NCI-H187 treated with DMSO at 0.1 percent for 48 hours (cell line): Measurements from ENCODE around the gene TRIM47.
"Not testable (repeated sequence)": the region's sequence is repeated elsewhere in the genome, so short reads cannot be mapped to it uniquely, and the experiment has no call there.

Experiments
- DNase-seq: peaks from one replicate; lab custom pipeline; 2025; lab: John Stamatoyannopoulos, UW

The TRIM47 gene

DNA sequence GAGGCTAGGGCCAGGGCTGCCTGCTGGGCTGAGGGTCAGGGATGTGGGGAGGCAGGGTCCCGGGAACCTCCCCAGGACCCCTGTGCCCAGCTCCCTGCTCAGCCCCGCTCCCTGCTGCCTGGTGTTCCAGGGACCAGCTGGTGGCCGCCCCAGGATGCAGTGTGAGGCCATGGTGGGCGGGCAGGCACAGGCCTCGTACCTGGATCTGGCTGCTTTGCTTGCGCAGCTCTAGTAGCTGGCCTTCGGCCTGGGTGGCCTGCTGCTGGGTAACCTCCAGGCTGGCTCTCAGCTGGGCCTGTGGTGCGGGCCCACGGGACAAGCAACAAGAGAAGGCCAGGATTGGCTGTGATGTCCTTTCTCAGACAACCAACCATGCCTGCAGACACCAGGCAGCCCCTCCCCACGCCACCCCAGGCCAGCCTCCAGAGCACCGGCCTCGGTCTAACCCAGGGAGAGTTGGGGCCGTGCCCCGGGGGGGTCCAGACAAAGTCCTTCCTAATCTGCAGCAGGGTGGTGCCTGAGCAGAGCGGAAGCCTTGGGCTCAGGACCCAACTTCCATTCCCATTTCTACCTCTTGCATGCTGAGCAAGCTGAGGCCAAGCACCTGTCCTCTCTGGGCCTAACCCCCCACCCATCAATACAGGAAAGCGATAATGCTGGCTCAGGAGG, 14.3 kb upstream of the TRIM47 start:
- DNase-seq = no peak

DNA sequence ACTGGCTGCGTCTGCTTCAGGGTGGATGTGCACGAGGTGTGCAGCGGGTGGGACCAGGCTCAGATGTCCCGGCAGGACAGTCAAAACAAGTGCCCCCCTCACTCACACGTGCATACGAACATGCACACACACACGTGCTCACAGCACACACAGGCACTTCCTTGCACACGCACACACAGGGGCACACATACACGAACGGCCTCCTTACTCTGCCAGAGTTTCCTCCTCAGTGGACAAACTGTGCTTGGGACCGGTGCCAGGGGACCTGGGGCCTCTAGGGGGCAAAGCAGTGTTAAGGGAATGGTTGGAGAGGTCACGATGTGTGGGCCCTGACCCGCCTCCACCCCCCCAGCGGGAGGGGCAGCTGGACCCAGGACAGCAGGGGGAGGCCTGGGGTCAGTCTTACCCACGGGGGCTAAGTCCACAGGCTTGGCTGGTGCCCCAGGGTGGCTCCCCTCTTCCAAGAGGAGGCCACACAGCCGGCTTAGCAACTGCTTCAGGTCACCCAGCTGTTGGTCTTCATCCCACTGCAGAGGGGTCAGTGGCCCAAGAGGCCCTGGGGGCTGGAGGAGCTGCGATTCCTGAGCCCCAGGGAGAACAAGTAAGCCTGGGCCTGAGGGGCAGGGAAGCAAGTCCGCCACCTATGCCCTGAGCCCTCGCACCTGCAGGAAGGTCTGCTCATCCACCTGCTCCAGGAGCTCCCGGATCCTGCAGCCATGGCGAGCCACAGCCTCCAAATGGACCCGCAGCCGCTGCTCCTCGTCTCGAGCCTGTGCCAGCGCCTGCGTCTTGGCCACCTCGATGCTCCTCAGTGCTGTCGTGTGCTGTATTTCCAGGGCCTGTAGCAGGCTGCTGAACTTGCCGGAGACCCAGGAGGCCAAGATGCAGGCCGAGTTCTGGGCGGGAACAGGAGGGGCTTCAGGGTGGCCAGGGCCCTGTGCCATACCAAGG, 13.5 kb upstream of the TRIM47 start:
- no peak for DNase-seq

DNA sequence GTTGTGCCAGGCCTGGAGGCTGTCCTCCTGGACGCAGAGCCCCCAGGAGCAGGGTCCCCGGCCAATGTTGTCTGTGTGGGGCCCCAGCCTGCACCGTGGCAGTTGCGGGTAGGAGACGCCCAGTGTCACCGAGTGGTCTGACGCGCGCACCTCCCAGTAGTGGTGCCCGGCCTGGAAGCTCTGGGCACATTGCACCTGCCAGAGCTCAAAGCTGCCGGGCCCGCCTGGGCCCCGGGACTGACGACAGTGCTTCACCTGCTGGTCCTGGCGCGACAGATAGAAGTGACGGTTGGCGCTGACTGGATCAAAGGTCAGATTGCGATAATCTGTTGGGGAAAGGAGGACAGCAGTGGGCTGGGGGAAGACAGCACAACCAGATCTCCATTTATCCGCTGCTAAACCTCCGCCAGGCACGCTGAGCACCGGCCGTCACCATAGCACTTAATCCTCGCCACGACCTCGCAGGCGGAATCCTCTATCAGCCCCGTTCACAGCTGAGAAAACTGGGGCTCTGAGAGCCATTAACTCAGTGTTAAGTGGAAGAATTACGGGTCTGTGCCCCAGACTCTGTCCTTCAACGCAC, 12.7 kb upstream of the TRIM47 start:
- no peak for DNase-seq

DNA sequence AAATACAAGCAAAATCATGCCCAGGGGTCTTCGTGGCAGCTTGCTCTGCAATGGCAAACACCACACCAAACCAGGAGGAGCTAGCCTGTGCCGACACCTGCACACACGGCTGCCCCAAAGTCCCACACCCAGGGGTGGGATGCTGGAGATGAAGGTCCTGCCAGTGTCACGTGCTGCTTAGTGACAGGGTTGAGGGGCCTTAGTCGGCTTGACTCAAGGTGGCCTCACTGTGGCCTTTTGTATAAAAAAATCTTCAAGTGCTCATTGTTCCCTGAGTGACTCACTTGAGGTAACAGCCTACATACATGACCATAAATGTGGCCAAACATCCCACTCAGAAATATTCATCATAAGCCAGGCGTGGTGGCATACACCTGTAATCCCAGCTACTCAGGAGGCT, 11.1 kb upstream of the TRIM47 start:
- no peak for DNase-seq

DNA sequence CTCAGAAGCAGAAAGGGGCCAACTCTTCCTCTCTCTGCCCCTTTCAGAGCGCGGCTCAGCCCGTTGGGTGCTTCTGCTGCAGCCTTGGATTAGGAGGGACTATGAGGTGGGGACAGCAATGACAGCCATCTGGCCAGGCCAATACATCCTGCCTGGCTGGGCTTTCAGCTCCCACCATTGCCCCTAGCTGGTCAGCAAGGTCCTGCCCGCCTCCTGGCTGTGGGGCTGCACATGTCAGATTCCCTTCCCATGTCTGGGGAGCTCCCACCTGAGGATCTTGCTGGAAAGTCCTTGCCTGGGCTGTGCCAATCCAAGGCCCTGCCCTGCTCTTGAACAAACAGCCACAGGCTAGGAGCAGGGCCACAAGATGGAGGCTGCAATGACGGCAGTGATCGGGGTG, 10.1 kb upstream of the TRIM47 start:
- no peak for DNase-seq

DNA sequence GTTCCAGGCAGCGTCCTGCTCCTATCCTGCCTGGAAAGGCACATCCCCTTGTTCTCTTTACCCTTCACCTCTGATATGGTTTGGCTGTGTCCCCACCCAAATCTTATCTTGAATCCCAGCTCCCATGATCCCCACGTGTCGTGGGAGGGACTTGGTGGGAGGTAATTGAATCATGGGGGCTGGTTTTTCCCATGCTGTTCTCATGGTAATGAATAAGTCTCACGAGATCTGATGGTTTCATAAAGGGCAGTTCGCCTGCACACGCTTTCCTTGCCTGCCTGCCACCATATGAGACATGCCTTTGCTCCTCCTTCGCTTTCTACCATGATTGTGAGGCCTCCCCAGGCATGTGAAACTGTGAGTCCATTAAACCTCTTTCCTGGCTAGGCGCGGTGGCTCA, 7.5 kb upstream of the TRIM47 start:
- DNase-seq = not testable (repeated sequence)

DNA sequence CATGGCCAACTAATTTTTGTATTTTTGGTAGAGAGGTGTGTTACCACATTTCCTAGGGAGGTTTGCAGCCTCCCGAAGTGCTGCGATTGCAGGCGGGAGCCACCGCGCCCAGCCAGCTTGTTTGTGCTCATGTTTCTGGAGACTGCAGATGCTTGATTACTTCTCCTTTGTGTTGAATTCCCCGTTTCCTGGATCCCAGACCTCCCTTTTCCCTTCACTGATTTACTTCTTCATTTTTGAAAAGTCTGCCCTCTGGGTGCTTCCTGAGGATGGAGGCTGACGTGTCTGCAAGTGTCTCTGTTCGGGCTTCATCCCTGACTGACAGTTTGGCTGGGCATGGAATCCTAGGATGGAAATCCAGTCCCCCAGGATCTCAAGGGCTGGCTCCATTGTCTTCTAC, 7.0 kb upstream of the TRIM47 start:
- no peak for DNase-seq

DNA sequence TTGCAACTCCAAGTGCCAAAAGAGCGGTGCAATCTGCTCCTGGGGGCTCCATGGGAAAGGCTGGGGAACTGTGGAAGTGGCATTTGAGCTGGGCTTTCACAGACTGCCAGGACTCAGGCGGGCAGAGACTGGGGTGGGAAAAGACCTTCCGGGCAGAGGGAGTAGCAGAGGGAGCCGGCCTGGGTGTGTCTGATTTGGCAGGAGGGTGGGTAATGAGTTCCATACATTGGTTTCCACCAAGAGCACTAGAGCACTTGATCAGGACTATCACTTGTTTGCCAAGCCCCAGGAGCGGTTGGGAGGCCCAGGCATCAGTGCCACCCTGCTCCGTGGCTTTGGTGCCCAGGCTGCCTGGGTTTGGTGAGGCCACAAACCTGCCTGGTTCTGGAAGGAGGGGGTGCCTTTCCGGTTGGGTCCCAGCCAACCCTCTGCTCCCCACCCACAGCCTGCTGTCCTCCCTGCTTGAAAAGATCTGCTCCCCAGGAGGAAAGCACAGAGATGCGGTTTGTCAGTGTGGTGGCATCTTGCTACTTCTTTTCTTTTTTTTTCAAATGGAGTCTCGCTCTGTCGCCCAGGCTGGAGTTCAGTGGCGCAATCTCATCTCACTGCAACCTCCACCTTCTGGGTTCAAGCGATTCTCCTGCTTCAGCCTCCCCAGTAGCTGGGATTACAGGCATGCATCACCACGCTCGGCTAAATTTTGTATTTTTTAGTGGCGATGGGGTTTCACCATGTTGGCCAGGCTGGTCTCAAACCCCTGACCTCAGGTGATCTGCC, 3.5 kb upstream of the TRIM47 start:
- no peak for DNase-seq

DNA sequence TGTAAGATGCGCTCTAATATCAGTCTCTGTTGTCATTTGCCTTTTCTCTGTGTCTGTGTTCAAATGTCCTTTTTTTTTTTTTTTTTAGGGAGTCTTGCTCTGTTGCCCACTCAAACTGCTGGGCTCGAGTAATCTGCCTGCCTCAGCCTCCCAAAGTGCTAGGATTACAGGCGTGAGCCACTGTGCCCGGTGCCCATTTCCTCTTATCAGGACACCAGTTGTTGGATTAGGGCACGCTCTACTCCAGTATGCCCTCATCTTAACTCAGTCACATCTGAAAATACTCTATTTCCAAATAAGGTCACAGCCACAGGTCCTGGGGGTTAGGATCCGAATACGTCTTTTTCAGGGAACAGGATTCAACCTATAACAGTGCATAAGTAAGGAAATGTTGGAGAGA, 1.9 kb upstream of the TRIM47 start:
- DNase-seq = no peak

DNA sequence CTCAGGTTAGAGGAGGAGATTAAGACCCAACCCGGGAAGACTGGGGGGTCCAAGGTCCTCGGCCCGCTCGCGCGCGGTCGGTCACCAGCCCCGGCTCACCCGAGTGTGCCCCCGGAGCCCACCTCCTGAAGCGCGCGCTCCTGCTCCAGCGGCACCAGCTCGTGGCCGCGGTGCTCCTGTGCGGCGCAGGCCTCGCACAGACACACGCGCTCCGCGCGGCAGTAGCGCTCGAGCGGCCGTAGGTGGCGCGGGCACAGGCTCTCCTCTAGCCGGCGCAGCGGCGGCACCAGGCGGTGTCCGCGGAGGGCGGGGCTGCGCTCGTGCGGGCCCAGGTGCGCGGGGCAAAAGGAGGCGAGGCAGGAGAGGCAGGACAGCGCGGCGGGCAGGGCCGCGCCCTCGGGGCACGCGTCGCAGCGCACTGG, 618 bp downstream of the TRIM47 start:
- no peak for DNase-seq

DNA sequence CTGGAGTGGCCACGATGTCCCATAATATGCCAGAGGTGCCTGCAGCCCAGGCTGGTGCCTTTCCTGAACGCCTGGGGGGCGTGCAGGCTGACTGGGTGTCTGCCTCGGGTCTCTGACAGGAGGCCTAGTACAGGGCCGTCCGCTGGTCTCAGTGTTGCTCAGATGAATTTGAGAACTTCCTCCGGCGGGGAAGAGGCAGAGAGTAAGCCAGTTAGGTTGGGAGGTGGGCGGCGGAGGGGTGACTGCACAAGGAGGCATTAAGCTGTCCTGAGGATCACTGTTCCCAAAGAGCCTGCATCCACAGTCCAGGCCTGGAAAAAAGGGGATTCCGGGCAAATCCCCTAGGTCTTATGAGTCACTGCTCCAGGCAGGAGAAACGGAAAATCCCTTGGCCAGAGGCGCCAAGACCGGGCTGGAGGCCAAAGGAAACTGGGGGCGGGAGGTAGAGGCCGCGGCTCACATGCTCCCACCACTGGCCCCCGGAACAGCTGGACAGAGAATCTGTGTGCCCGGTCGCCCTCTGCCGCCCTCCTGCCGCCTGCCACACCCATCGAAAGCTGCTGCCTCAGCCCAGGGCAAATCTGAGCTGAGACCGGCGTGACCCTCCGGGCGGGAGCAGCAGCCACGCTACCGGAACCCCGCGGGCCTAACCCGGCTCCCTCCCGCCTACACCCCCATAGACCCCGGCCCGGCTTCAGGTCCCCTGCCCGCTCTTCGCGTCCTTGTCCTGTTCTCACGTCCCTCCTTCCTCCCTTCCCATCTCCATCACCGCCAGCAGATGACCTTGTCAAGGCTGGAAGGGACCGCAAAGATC, 1.2 kb downstream of the TRIM47 start:
- no peak for DNase-seq

DNA sequence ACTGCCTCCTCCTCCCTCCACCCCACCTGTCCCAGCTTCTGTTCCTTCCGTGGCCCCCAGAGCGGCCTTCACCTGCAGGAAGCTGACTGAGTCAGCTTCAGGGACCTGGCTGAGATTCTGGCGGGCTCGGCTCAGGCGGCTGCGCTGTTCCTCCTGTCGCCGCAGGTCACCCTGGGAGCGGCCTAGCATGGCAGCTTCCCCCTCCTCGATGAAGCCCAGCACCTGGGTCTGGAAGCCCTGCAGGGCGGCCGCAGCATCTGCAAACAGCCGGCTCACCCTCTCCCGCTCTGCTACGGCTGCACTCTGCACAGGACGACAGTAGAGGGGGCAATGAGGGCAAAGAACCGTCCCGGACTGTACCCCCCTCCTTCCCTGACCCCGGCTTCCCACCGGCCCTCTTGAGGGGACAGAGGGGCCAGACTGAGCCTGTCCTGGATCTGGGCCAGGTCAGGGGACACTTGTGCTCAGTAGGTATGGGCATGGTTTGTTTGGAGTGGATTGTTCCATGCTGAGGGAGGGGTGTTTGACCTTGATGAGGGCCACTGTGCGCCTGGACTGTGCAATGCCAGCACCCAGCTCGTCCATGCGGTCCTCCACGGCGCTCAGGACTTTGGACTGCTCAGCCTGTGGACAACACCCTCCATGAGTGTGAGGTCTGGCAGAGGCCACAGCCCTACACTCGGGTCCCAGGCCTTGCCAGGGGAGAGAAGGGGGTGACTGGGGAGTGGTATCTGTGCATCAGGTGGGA, 2.0 kb downstream of the TRIM47 start:
- DNase-seq = no peak

DNA sequence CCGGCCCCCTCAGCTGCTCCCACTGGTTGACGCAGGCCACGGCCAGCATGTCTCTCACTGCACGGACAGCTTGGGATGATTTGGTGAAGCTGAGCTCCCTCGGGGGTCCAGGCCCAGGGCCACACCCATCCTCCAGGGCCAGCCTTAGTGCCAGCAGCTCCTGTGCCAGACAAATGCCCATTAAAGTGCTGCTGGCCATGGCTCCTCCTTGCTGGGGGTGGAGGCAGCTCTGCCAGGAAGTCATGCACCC, 2.5 kb downstream of the TRIM47 start:
- no peak for DNase-seq

DNA sequence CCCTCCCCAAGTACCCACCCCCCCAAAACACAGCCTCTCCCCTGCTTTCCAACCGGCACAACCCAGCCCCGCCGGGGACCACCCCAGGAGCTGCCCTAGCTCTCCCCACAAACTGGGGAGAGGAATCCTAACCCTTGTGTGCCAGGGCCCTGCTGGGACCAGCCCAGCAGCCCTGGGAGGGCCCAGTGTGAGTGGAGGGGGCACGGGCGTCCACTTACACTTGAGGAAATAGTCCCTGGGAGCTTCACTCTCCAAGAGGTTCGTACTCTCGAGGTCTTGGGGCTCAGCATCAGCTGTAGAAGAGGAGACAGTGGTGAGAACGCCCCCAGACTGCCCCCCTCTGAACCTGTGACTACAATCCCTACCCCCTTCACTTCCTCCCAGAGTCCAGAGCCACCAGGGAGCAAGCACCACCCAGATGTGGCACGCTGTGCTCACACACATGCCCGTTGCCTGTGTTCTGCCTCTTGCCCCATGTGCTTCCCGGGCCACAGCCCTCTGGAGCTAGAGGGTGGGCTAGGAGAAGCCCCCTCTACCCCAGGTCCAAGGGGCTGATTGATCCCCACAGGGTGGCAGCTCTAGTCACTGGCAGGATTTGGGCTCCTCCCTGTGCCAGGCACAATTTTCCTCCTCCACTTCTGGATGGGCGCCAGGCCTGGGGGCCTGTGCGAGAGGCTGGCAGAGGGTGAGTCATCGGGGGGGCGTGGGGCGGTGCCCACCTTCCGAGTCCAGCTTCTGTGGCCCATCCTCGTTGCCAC, 3.0 kb downstream of the TRIM47 start:
- DNase-seq = no peak

DNA sequence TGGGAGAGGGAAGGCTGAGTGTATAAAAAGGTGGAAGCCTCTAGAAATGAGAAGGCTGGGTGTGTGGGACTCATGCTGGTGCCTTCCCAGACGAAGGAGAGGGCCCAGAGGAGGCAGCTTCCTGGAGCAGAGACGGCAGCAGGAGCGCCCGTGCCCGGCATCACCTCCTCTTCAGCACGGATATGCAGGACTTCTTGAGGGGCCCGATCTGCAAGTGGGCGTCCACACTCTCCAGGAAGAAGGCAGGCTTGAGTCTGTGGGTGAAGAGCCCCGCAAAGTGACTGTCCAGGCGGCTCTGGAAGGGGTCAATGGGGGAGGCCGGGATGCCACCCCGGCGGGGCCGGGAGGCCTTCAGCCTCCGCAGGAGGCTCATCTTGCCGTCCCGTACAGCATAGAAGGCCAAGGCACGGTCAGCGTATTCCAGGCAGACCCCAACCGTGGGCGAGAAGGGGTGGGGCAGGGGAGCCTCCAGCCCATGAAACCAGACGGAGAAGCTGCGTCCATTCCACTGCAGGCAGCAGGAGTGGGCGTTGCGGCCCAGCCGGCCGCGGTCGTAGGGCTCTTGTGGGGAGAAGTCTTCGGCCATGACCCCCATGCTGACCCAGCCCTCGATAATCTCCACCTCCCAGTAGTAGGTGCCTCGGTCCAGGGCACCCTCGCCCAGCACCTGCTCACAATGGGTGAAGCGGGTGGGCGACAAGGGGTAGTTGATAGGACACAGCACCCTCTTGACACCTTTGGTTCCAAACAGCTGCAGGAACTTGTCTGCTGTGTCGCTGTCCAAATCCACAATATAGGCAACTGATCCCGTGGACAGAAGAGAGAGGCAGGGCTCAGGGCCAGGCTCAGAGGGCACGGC, 3.8 kb downstream of the TRIM47 start:
- no peak for DNase-seq

DNA sequence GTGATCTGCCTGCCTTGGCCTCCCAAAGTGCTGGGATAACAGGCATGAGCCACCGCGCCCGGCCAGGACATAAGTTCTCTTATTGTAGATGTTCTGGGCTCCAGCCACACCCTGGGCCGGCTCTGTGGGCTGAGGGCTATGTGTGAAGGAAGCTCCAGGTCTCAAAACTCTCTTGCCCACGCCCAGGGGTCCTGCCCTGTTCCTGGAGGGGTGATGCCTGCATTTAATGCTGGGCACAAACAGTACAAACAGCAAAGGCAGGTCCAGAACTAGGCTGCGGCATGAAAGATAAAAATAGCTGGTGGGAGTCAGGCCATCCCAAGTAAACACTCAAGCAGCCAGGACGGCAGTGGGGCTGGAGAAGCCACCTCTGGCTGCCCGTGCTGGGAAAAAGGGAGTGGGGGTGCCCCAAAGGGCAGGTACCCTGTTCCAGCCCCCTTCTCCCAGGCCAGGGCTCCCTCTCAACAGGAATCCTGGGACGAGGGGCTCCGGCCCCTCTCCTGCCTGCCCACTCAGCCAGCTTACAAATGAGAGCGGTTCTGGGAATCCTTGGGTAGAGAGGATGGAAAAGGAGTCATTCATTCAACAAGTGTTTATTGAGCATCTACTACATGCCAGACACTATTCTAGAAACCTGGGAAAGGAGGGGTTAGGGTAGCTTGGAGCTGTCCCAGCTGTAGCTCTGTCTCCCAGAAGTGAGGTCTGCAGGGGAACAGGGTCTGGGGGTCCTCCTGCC, 4.6 kb downstream of the TRIM47 start:
- no peak for DNase-seq

DNA sequence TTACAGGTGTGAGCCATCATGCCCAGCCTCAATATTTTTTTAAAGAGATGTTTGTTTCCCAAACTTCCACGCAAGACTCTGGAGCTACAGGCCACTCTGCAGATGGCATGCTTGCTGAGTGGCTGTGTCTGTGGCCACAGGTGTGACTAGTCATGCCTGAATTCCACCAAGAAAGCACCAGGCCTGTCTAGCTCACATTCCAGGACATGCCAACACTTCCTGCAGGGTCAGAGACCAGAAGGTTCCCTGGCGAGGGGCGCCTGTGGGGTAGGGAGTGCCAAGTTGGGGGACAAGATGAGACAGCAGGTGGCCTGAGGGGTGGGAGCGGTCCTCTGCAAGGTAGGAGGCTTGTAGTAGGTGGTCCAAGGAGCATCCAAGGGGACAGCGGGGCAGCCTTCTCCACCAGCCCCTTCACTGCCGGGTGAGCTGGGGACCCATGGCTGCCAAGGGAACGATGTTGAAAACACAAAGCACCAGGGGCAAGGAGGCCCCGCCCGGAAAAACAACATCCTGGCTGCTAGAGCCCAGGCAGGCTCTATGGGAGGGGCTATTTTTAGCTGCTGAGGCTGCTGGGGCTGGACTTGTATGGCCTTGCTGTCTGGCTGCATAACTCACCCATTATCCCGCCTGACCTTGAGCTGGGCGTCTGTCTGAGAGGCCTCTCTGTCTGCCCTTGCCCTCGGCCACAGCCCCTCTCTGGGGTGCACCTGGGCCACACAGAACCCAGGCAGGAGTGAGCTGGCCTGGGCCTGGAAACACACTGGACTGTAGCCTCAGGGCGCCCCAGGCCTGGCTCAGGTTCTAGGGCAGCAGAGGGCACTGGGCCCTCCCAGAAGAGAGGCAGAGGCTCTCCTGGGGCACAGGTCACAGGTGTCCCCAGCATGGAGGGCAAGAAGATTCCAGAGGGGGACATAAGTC, 5.7 kb downstream of the TRIM47 start:
- DNase-seq = no peak
